Epithelial cell of esophagus (primary cell): ENCODE measurements around the gene CBLN3.
"Not testable (repeated sequence)": the region's sequence is repeated elsewhere in the genome, so short reads cannot be mapped to it uniquely, and the experiment has no call there.

Experiments
- DNase-seq: peaks from one replicate; pipeline ENCODE4 v3.0.0; 2010; ENCODE audit warnings: low read depth
- H3K4me3 ChIP-seq: 2 replicates; pipeline ENCODE4 v1.5.1; 2011; ENCODE audit warnings: mild to moderate bottlenecking, low read length, control low read depth
- CTCF ChIP-seq: IDR thresholded peaks from 2 replicates; pipeline ENCODE4 v1.5.1; 2011; ENCODE audit warnings: low read depth, mild to moderate bottlenecking, low read length, control low read depth, inconsistent platforms; ENCODE audit not compliant: insufficient read depth; ENCODE audit errors: missing control alignments

Gene CBLN3

DNA sequence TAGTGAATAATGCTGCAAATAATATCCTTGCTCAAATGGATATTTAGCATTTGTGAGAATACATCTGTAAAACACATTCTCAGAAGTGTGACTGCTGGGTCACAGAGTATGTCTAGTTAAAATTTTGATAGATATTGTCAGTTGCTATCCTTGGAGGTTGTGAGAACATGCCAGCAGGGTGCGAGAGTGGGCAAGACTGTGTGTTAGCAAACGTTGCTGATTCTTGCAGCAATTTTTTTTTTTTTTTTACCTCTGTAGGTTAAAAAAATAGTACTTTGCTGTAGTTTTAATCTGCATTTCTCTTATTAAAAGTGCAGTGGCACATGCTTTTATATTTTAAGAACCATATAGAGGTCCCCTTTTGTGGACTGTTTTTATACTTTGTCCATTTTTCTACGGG is 35.2 kb downstream of the CBLN3 start:
- DNase-seq = peak; percentile 30
- no peak overlapping the region for H3K4me3 ChIP-seq
- TF ChIP-seq CTCF = peak; percentile 30

GRCh38 chr14:24392325-24393091 is 37.0 kb downstream of the CBLN3 start:
- peak overlapping the region; percentile 25 for H3K4me3 ChIP-seq
- peak; percentile 49 for TF ChIP-seq CTCF
- peak; percentile 93 for DNase-seq

DNA sequence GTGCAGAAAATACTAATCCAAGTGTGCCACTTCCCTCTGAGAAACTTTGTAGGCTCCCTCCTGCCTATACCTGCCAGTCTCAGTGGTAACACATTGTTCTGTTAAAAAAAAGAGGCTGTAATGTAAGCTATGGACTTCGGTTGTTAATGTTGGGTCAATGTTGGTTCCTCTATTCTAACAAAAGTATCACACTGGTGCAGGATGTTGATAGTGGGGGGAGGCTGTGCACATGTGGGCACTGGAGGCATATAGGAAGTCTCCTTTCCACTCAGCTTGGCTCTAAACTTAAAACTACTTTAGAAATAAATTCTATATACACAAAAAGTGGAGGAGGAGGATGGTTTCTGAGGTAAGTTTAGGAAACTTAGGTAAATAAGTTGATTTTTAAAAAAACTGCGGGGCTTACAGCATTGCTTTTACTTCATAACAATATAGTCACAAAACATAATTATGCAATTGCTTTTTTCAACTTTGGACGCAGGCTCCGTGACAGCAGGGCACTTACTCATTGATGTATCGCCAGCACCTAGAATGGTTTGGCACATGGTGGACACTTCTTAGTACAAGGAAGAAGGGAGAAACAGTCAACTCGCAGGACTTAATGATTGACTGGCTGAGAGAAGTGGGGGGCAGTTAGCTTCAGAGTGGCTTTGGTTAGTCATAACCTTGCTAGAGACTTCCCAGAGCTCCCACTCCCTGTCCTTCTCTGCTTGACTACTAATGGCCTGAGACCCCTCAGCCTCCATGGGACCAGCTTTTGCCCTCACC is 38.6 kb downstream of the CBLN3 start:
- TF ChIP-seq CTCF = no peak
- H3K4me3 ChIP-seq = no peak overlapping the region
- DNase-seq = peak; percentile 30

DNA sequence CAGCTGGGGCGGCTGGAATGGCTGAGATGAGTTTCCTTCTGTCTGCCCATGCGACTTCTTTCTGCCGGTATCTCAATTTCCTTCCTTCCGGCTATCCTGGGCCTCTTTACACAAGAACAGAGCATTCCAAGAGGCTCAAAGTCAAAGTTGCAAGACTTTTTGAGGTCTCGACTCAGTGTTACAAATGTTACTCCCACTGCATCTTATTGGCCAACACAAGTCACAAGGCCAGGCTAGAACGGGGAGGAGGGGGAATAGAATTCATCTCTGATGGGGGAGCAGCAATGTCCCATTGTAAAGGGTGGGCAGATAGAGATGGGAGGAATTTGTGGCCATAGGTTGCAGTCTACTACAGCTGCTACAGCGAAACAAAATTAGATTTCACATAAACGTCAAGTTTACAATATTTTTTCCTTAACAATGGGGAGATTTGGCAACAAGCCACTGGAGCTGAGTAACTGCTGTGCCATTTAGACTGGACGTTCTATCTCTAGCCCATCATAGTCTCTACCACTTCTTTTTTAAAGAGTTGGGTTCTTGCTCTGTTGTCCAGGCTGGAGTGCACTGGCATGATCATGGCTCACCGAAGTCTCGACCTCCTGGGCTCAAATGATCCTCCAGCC is 40.1 kb downstream of the CBLN3 start:
- H3K4me3 ChIP-seq = no peak overlapping the region
- DNase-seq = peak; percentile 26
- no peak for TF ChIP-seq CTCF

- no peak overlapping the region for H3K4me3 ChIP-seq
- DNase-seq = no peak
Observed at GRCh38 chr14:24388474-24389179, 40.8 kb downstream of the CBLN3 start.

GRCh38 chr14:24387579-24387978 is 41.9 kb downstream of the CBLN3 start:
- H3K4me3 ChIP-seq, DNase-seq: not testable (repeated sequence)

More at GRCh38 chr14:24388474-24389179, 40.8 kb downstream of the CBLN3 start:
- no peak for TF ChIP-seq CTCF

DNA sequence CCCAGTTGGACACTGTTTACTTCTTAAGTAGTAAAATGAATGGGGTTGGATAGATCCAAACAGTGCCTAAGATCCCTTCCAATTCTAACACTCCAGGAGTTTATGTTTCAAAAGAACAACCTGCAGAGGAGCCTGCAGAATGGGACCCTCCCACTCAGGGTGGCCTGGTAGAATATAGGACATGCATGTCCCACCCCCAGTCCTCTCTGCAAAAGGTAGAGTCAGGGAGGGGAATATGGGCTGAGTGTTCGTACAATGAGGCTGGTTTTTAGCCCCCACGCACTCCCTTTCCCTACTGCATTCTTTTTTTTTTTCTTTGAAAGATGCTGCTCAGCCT is 42.5 kb downstream of the CBLN3 start:
- no peak for DNase-seq
- no peak overlapping the region for H3K4me3 ChIP-seq
- no peak for TF ChIP-seq CTCF
